Stimulated activated CD8-positive, alpha-beta memory T cell treated with anti-CD3 and anti-CD28 coated beads, Interleukin-15, amount 100 ng/mL, for 4 hours (primary cell): ENCODE measurements around the gene CMYA5.
"Not testable (repeated sequence)": the region's sequence is repeated elsewhere in the genome, so short reads cannot be mapped to it uniquely, and the experiment has no call there.

Experiments used
- DNase-seq, 2 donors: peaks; one replicate each; pipeline ENCODE4 v3.0.0-alpha.2; 2020; ENCODE audit warnings: low read depth in 2 of 2

The CMYA5 gene

DNA sequence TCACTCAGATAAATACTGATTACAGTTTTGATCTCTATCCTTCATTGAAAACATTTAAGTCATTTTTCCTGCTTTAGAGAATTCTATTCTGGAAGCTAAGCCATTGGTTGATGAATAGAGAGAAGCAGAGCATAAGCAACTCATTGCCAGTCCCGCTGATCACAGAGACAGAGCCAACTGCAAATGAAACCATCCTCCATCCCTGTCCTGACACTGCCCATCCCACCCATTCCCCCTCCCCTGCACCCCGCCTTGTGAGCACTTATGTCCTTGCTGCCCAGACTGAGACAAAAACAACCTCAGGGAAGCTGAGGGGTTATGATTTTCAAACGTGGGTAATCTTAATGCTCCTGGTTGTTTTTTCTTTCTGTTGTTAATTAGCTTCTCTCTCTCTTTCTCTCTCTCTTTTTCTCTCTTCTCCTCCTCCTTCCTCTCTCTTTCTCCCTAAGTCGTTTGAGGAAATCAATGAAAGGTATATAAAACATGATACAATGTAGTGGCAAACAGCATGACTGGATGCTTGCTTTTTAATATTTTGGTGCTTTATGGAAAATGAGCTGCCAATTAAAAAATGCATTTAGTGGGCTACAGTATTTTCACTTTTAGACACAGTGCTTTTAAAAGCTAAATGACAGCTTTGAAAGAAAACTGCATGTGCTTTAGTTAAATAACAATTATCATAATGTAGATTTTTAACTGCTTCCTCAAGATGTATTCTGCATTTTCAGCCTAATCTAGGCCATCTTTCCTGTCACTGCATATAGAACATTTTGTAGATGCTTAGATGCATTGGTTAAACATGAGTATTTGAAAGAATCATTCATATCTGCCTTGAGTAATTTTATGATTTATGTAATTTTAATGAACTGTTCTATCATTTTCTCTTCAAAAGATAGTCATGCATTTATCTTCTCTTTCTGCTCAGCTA lies 57.3 kb downstream of the CMYA5 start:
- no peak for DNase-seq

DNA sequence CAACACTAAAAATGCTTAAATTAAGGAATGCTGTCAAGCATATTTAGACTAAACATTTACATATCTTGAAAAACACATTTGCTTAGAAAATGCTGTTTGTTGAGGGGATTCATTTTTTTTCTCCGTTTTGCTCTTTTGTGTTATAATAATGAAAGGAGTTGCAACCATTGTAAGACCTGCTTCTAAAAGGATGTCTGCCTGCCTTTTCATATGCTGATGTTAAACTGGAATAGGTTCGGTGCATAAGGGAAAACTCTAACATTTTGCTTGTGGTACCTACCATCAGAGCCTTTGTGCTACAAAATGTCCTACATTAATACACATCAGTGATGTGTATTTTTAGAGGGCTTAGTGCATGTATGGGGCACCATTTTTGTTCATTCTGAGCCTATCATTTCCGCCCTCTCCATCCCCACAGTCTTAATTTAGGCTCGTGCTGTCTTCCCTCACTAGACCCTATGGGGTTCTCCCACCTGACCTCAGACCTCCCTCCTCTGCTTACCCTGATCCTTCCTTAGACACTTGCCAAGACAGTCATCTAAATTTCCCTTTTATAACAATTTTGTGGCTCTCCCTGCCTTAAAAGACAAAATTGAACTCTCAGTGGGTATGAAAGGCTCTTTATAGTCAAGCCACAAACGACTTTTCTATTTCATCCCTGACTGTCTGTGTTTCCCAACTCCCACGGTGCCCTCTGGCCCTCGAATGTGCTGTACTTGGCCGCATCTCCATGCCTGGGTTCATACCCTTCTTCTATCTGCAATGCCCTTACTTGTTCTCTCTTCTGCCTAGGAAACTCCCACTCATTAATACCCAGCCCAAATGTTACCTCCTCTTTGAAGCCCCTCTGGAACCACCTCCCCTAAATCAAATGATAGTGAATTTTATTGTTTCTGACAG lies 61.2 kb downstream of the CMYA5 start:
- no peak for DNase-seq

DNA sequence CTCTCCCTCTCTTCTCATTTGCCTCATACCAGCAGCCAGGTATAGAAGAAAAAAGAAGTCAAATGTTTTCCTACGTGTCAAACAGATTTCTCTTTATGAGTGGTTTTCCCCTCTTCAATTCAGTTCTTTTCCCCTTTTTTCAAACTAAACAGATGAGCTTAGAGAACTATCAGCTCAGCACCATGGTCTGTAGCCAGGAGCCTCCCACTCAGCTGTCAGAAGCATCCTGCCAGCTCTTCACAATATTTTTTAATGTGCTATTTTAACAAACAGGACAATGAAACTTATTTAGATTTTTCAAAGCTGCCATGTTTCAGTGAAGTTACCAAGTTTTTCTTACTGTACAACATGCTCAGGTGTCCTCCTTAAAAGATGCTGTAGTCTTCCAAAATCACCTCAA lies 63.5 kb downstream of the CMYA5 start:
- DNase-seq = no peak

DNA sequence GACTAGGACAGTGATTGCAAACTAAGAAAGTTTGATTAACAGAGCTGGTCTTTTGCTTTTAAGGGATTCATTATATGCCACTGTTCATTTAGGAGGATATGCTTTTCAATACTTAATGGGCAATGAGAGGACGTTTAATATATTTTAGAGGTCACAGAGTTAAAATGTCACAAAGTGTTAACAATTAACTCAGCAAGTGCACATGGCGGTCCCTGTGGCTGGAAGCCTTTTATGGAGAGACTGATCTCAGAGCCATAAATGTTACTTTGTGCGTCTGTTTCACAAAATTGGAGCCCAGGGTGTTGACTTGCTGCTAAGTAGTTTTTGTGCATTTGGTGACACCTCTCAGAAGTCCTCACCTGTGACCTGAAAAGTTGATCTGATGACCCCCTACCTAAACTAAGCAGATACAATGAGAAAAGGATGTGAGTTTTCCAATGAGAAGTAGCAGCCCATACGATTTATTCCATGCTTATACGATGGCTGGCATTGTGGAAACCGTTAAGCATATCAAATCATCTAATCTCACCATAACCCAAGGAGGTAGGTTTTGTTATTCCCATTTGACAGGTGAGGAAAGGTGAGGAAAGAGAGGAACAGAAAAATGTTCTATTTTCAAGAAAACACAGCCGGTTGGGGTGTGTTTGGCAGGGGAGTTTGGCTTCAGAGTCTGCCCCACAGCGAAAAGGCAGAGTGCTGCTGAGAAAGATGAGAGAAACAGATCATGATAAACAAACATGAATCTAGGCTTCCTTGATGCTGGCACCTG lies 64.4 kb downstream of the CMYA5 start:
- DNase-seq = no peak

DNA sequence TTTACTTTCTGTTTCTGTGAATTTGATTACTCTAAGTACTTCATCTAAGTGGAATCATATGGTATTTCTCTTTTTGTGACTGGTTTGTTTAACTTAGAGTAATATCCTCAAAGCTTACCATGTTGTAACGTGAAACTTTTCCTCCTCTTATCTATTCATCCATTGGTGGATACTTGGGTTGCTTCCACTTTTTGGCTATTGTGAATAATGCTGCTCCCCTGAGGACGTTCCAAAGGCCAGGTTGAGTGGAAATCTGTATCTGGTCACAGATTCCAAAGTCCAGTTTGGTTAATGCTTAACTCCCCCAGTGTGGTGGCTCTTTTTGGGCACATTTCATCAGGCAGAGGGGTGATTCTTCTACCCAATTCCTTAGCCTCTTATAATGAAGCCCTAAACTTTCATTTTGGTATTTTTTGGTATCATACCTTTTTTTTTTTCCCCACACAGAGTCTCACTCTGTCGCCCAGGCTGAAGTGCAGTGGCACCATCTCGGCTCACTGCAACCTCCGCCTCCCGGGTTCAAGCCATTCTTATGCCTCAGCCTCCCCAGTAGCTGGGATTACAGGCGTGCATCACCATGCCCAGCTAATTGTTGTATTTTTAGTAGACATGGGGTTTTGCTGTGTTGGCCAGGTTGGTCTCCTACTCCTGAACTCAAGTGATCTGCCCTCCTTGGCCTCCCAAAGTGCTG lies 65.4 kb downstream of the CMYA5 start:
- no peak for DNase-seq

DNA sequence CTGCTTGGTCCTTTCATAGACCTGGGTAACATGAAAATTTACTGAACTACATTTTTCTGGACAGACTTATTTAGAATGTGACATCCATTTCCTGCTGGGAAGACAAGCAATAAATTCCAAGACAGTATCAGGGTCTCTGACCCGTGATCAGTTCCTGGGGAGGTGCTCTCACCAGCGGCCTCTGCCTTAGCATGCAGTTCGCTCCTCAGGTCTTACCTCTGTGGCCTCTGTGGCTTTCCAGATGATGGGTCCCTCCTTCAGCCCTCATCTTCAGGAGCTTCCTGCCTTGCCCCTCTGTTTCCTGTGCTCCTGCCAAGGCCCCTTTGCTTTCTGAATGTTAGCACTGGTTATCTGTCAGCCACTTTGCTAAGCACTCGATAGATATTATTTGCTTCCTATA lies 66.4 kb downstream of the CMYA5 start:
- DNase-seq = no peak

DNA sequence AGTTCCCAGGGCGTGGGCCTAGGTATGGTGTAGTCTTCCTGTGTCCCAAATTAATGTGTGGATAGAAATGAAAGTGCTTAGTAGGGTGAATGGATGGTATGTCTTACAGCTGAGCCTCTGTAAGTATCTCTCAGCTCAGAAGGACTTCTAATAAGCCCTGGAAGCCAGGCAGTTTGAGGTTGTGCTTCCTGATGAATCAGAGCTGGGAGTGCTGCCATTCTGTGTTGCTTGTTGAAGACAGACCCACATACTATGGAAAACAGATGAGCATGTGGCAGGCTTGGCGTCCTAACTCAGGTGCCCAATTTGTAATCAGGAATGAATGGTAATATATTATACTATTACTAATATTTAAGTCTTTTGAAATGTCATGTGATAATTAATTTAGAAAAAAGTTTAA lies 69.8 kb downstream of the CMYA5 start:
- no peak for DNase-seq

DNA sequence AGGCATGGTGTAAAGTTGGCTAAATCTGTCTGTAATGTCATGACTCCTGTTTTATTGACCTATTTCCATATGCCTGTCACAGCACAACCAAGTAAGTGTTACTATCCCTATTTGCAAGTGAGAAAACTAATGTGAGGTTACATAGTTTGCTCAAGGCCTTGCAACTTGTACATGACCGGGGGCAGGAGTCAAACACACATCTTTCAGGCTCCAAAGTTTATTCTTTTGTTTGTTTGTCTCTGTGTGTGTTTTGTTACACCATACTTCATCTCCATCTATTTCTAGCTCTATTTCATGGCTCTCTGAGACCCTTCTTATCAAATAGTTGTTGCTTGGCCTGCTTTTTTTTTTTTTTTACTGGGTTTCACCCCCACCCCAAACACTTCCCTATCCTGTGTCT lies 70.2 kb downstream of the CMYA5 start:
- DNase-seq = no peak

DNA sequence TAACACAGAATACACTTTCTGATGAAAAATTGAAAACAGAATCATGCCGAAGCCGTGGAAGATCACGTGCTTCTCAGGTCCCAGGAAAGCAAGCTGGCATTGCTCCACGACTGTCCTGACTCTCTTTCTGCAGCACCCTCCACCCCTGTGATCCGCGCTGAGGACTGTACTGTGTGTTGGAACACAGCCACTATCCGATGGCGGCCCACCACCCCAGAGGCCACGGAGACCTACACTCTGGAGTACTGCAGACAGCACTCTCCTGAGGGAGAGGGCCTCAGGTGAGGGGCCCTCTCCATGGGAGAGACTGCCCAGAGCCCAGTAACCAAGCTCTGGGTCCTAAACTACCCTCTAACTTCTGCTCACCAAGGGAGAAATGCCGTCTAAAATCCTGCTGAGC lies 73.3 kb downstream of the CMYA5 start:
- no peak for DNase-seq

DNA sequence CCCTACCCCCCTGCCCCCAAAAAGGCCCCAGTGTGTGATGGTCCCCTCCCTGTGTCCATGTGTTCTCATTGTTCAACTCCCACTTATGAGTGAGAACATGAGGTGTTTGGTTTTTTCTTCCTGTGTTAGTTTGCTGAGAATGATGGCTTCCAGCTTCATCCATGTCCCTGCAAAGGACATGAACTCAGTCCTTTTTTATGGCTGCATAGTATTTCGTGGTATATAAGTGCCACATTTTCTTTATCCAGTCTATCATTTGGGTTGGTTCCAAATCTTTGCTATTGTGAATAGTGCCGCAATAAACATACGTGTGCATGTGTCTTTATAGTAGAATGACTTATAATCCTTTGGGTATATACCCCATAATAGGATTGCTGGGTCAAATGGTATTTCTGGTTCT lies 74.5 kb downstream of the CMYA5 start:
- DNase-seq = not testable (repeated sequence)

DNA sequence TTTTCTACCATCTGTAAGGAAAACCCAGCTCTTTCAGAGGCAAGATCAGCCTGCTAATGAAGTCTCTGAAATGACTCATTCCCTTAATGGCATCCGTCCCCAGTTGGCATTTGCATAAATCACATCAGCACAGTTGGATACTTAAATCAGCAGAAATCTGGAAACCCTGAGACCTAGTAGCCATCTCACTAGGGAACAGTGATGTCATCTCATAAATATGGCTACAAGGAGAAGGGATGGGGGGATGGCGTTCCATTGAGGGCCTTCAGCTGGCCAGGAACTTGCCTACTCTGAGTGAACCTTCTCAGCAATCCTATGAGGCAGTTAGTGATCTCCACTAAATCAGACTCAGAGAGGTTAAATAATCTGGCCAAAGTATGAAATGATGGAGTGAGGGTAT lies 81.8 kb downstream of the CMYA5 start:
- no peak for DNase-seq

DNA sequence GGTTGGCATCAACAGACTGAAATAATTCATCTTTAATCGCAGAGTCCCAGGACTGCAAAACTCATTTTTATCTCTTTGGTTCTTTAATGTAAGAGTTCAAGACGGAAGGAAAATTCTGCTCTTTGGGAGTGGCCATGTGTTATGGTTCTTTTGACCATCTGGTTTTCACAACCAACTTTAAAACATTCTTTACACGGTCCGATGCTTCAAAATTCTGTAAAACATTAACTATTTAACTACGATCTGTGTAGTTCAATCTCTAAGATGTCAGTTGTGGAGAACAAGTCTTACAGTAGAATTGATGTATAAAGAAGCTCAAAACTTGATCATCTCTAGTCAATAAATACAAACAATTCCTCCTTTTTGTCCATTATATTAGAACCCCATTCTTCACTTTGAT lies 83.0 kb downstream of the CMYA5 start:
- no peak for DNase-seq

DNA sequence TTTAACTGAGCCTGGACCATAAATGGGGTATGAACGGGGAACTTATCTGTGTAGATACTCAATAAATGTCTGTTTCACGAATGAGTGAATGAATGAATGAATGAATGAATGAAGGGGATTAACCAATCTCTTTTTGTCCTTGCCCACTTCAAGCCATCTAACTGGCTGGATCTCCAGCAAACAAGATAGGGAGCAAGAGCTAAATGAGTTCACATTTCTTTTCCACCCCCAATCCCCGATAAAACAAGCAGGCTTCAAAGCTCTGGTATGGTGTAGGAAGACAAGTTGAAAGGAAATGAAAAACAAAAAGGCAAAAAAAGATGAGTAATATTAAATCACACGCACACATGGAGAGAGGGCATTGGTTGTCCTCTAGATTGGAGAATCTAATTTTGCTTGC lies 84.0 kb downstream of the CMYA5 start:
- DNase-seq = no peak

DNA sequence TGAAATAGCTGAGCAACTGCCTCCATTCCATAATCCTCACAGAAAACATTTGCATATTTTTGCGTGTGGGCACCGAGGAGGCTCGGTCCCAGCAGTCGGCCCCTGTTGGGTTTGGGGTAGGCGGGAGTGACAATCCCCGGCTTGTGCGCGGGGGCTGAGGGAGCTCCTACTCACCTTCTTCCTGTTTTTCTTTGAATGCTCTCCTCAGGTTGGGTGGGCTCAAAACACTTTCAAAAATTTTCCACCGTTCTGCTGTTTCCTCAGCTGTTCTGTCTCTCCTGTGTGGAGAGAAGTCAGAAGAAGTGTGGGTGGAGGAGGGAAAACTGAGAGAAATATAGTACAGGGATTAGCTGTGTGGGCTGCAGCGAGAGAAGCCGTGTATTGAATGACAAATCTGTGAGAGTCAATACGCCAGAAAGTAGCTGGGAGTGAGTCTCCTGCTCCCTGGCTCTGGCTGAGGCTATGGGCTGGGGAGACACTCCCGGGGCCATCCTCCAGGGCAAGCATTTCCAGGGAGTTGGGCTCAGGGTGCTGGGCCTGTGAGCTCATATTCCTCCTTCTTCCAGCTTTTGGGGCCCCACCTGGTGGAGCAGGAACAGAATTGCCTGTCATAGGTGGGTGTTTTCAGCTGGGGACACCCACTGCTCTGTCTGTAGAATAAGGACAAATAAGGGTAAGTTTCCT lies 84.7 kb downstream of the CMYA5 start:
- DNase-seq = no peak

DNA sequence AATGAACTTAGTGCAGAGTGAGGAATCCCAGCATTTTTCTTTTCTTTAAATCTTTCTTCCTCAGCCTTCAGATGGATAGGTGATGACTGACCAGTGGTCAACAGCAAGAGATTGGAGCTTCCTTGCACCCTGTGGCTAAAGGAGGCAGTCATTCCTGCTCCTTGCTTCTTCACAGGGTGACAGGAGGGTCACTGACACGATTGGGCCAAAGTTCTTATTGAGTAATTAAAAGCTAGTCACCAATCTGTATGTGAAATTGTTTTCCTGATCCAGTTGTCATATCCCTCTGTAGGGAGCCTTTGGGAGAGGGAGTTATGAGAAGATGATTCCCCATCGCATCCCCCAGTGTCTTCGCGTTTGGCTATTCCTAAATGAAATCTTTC lies 85.2 kb downstream of the CMYA5 start:
- DNase-seq = no peak

DNA sequence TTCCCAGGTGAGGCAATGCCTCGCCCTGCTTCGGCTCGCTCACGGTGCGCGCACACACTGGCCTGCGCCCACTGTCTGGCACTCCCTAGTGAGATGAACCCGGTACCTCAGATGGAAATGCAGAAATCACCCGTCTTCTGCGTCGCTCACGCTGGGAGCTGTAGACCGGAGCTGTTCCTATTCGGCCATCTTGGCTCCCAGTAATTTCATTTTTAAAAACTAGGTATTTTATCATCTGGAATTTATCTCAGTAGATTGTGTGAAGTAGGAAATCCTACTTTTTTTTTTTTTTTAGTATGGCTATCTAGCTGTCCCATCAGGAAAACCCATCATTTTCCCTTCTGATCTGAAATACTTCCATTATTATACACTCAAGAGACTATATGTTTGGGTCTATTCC lies 95.1 kb downstream of the CMYA5 start:
- not testable (repeated sequence) for DNase-seq

DNA sequence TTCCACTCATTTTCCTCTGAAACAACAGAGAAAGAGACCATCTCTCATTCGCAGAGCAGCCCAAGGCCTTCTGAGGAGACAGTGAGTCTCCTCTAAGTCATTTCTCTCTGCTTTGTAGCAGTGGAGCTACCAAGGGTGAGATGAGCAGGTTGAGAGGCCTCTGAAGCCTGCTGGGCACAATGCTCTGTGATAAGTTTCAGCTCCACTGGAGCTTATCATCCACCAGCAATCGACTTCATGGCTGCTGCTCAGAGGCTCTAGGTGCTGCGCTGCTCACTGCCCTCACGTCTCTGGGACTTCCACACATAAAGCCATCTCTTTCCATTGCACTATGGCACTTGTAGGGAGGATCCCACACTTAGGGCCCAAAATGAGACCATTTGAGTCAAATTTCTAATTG lies 96.3 kb downstream of the CMYA5 start:
- no peak for DNase-seq

DNA sequence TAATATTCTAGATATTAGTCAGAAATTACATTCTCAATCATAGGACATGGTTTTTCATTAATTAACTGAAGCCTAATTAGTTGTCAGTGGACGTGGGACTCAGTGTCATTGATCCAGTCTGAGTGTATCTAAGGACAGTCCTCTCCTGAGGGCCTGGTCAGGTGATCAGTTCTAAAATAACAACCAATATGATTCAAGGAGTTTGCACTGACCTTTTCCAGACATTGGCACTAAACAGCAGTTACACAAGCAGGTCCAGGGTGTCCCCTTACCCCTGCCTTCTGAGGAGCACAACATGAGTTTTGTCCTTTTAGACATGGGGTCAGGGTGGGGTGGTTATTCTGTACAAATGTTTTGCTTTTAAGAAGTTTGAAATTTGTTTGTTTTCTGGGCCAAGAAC lies 97.8 kb downstream of the CMYA5 start:
- no peak for DNase-seq

DNA sequence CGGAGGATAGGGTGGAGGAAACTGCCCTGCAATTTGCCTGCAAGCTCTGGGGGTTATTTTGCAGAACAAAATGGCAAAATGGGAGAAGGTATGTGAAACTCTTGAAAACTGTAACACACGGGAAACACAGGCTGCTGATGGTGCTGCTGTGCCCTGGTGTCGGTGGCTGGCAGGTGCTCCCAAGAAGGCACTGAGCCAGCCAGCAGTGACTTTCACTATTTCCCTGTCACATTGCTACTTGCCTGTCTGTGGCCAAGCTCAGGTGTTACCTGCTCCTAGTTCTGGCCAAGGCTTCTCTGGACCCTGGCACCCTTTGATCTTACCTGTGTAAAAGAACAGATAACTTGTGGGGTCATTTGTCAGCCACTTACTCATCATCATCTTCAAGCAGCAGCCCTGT lies 102.2 kb downstream of the CMYA5 start:
- no peak for DNase-seq

DNA sequence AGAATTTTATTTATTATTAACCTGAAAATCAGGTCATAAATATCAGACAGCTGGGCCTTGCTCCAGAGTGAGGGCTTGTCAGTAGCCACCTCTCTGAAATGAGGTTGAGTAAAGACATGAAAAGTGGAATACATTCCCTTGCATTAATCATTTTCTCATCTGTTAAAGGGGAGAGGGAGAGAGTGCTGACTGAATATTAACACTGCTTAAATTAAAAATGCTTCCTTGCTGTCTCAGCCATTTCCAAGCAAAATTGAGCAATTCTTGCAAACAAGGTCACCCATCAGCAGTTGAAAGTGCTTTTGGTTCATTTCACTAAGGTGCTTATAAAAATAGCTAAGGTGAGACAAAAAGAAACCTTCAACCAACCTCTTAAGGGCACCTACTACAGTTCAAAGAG lies 102.8 kb downstream of the CMYA5 start:
- no peak for DNase-seq

DNA sequence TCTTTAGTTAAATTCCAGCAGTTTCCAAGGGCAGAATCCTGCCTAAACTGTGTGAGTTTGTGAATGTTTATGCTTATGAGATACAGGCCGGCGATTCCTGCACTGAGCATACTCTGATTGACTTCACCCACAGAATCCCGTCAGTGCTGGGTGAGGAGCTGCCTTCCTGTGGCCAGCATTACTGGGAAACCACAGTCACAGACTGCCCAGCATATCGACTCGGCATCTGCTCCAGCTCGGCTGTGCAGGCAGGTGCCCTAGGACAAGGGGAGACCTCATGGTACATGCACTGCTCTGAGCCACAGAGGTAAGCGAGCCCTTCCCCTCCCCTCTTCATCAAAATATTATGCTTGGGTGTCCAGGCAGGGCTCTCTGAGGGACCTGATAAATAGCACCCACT lies 103.7 kb downstream of the CMYA5 start:
- DNase-seq = no peak
